ENCODE data around the gene PHYKPL. TPM values are rescaled to one million over a fixed set of nuclear protein-coding genes. Genes with fewer than 3 reads are reported as not detected.

The PHYKPL gene
- total and polyA plus RNA-seq, 2 of the 8 experiments (the other 6 are each of a cell fraction or from before 2014, with no cell fraction given) = 25.1 to 32.1 TPM

DNA sequence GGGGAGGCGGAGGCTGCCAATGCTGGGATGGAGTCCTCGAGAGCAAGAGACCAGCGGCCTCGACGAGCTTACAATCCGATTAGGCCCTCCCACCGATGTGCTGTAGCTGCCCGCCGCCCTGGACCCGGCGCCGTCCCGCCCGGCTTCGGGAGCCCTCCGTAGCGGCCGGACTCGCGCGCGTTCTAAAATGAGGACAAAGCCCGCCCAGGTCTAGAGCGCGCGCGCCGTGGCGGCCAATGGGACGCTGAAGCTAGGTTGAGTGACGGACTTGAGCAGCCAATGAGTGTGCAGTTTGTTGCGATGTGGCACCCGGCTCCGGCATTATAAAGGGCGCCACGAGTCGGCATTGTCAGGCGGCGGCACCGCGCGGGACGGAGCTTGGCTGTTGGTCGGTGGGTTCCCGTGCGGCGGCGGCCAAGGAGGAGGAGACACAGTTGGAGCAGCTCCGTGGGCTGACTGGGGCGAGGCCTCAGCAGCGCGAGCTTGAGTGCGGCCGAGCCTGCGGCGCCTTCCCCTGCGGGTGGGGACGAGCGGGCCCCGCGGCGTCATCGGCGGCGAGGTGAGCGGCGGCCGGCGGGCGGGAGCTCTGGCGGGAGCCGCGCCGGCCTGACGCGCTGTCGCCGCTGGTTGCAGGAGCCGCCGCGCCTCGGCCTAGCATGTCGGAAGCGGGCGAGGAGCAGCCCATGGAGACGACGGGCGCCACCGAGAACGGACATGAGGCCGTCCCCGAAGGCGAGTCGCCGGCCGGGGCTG, 28.2 kb downstream of the PHYKPL start, which contains the start of gene HNRNPAB (continued):
- TF ChIP-seq GTF2F1 (IDR thresholded peaks at IDR 0.05; ENCODE audit: borderline replicate concordance, low read depth, low read length) (peak; percentile 87), CREB1 (IDR thresholded peaks at IDR 0.05) (peak; percentile 64; the same call in 1 of the 2 replicates), FOSL1 (IDR thresholded peaks at IDR 0.05; ENCODE audit: insufficient read depth, low read depth, low read length) (0 out of 2 replicates have a peak, but pooled peaks have one; percentile 46), EGR1 (IDR thresholded peaks at IDR 0.05; ENCODE audit: borderline replicate concordance, low read depth, low read length) (no peak), CHD2 (IDR thresholded peaks at IDR 0.05; ENCODE audit: low read length) (peak; percentile 93), TBP (IDR thresholded peaks at IDR 0.05; ENCODE audit: low read depth, low read length) (peak; percentile 98), YY1 (IDR thresholded peaks at IDR 0.05; ENCODE audit: low read depth, low read length) (0 out of 2 replicates have a peak, but pooled peaks have one; percentile 22), SP4 (IDR thresholded peaks at IDR 0.05; ENCODE audit: low read length) (peak; percentile 32; the same call in 1 of the 2 replicates), TAF7 (optimal IDR thresholded peaks at IDR 0.05; ENCODE audit: borderline replicate concordance, low read depth, low read length) (peak; percentile 97), PHF8 (conservative IDR thresholded peaks at IDR 0.05; ENCODE audit: low read depth, low read length) (peak; percentile 98), RBBP5 (IDR thresholded peaks at IDR 0.05; ENCODE audit: borderline replicate concordance, low read depth, low read length) (peak; percentile 88), SP1 (IDR thresholded peaks at IDR 0.05; ENCODE audit: low read depth, low read length) (peak; percentile 99), NRF1 (IDR thresholded peaks at IDR 0.05; ENCODE audit: low read depth, low read length) (peak; percentile 13; the same call in 1 of the 2 replicates), TEAD4 (IDR thresholded peaks at IDR 0.05; ENCODE audit: low read depth, low read length) (no peak; the same call in 1 of the 2 replicates)
- TF ChIP-seq, protein P1, sequence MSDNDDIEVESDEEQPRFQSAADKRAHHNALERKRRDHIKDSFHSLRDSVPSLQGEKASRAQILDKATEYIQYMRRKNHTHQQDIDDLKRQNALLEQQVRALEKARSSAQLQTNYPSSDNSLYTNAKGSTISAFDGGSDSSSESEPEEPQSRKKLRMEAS (IDR thresholded peaks at IDR 0.05) = peak; percentile 95
- TF ChIP-seq, protein P2, sequence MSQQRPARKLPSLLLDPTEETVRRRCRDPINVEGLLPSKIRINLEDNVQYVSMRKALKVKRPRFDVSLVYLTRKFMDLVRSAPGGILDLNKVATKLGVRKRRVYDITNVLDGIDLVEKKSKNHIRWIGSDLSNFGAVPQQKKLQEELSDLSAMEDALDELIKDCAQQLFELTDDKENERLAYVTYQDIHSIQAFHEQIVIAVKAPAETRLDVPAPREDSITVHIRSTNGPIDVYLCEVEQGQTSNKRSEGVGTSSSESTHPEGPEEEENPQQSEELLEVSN (IDR thresholded peaks at IDR 0.05) = peak; percentile 84
- TF ChIP-seq, protein P3, sequence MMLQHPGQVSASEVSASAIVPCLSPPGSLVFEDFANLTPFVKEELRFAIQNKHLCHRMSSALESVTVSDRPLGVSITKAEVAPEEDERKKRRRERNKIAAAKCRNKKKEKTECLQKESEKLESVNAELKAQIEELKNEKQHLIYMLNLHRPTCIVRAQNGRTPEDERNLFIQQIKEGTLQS (IDR thresholded peaks at IDR 0.05; ENCODE audit: insufficient read depth, low read depth, low read length) = no peak
